Erythroblast (primary cell): Measurements from ENCODE around the gene TNFAIP8L3.

Source experiments
- DNase-seq, 2 experiments: peaks; one replicate each; lab custom pipeline; 2025; lab: John Stamatoyannopoulos, UW
- GATA1 ChIP-seq: IDR thresholded peaks from 2 replicates; pipeline ENCODE4 v1.6.1; 2011; ENCODE audit warnings: low read depth, mild to moderate bottlenecking, control low read depth, low read length, moderate library complexity
- POLR2A ChIP-seq: IDR thresholded peaks from 2 replicates; pipeline ENCODE4 v1.6.1; 2011; ENCODE audit warnings: mild to moderate bottlenecking, low read length

Gene TNFAIP8L3

GRCh38 chr15:51106481-51106880 lies 11.8 kb upstream of the TNFAIP8L3 start:
- TF ChIP-seq POLR2A (no peak), GATA1 (no peak)
- DNase-seq, result no peak

DNA sequence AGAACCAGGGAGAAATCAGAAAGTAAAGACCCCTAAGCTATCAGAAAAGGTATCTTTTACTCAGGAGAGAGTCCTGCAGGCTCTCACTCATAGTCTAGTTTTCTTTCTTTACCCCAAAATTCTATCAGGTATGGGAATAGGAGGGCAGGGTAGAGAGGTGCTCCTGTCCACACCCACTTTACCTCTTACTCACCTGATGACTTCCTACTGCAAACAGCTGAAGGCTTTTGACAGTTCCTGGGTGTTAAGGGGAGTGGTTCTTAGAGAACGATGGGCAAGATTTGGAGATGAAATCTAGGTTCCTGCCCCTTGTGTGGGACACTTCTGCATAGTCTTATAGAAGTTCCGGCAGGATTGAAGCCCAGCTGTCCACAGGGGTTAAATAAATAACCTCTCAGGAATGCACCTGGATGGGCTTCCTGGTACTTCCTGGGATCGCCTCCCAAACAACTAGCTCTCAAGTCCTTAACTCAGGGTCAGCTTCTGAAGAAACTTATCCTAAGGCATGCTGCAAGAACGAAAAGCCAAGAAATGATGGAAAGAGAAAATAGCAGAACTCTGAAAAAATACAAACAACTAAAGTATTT lies 10.8 kb upstream of the TNFAIP8L3 start:
- no peak for DNase-seq
- no peak for TF ChIP-seq POLR2A
- TF ChIP-seq GATA1, result no peak

DNA sequence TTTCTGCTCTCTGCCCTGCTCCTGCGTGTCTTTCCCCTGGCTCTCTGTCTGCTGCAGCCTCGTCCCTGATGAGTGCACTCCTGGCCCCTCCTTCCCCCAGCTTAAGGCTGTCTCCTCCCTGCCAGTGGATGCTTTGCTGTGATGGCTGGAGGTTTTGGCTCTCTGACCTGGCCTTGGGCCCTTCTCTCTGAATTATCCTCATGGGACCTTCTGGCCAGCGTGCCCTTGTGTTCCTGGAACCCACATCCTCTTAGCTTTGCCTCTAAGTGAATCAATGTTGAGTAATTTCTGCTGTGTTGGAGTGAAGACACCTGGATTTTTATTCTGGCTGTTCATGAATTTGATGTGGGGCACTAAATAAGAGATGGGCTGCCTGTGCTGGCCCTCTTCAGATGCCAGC lies 9.8 kb upstream of the TNFAIP8L3 start:
- no peak for DNase-seq
- TF ChIP-seq GATA1 (no peak), POLR2A (no peak)

DNA sequence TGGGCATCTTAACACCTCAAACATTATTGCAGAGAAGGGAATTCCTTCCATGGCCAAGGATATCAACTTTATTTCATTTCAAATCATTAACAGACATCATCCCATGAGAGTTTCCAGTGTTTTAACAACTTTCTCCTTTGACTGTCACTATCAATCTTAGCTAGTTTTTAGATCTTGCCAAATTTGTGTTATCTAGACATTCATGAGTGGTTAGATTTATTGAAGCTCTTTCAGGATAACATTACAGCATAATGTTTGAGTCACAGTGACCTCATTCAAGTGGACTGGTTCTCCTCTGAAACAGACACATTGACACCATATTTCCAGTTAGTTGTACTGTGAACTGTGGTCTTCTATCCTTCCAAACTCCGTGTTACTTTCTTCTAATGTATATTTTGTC lies 8.6 kb upstream of the TNFAIP8L3 start:
- no peak for DNase-seq

DNA sequence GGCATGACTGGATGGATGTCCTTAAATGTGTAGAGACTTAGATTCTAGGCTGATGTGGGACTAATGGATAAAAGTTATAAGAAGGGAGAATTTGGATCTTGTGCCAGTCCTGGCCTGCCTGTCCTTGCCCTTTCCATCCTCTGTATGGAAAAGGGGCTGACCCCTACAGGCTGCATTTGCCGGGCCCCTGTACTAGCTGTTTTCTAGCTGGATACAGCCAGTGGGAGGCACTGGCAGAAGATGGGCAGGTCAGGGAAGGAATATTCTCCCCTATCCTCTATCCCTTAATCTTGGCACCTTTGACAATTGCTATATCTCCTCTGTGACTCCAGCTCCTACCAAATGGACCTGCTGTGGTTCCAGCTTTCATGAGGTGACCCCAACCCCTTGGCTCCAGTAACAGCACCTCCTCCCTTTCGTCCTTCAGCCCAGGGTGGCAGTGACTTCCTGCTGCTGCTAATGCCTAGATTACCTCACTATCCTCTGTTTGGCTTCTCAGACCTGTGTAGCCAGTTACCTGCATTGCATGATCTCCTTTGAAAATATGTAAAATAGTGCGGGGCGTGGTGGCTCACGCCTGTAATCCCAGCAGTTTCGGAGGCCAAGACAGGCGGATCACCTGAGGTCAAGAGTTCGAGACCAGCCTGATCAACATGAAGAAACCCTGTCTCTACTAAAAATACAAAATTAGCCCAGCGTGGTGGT lies 6.2 kb upstream of the TNFAIP8L3 start:
- no peak for TF ChIP-seq GATA1
- TF ChIP-seq POLR2A, result no peak
- DNase-seq, result no peak

More for the DNA sequence above, 8.6 kb upstream of the TNFAIP8L3 start:
- no peak for TF ChIP-seq GATA1
- no peak for TF ChIP-seq POLR2A

DNA sequence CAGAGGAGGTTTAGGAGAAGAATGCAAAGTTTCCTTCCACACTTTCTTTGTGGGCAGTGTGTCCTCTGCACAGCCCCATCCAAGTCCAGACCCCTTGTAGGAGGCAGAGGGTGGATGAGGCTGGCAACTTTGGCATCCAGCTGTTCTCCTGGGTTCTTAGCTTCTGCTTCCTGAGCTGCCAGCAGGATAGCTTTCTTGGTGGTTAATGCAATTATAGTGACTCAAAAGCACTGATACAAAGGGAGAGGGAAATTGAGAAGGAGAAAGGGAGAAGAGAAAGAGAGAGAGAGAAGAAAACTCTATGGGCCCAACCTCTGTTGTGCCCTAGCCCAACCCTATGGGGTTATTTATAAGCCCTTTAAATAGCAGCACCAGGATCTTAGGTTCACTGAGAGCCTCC lies 4.5 kb upstream of the TNFAIP8L3 start:
- DNase-seq, result no peak
- no peak for TF ChIP-seq POLR2A
- TF ChIP-seq GATA1, result no peak

- TF ChIP-seq GATA1 (no peak), POLR2A (no peak)
- DNase-seq, result no peak
These were observed 3.6 kb upstream of the TNFAIP8L3 start for GRCh38 chr15:51098331-51098619.

DNA sequence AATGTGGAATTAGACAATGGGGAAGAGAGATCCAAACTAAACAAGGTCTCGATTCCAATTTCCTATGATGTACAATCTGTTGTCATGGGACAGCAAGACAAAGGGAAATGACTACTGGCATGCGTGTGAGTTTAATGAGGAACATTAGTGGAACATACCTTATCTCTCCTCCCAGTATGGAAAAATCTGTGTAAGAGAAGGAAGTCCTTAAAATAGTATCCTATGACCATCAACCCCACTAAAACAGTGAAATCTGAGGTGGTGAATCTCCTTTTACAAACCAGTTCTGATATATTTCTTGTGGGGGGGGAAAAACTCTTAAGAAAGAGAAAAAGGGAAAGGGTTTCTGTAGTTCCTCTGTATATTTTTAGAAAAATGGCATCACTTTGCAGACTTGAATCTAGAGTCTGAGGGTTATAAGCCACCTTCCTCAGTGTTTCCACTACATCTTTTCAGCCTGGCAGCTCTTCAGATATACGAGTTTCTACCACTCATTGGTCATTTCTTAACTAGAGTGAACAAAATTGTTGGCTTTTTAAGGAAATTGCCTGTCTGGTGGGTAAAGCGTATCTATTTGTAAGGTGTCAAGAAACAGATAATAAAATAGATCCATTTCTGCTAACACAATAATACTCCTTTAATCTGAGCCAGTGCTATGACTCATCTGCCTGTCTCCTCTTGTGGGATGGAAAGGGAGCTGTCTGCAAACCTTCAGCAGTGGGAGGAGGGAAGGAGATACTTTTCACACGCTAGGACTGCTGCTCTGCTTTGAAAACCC lies 3.0 kb upstream of the TNFAIP8L3 start:
- TF ChIP-seq POLR2A, result no peak
- no peak for TF ChIP-seq GATA1
- no peak for DNase-seq

DNA sequence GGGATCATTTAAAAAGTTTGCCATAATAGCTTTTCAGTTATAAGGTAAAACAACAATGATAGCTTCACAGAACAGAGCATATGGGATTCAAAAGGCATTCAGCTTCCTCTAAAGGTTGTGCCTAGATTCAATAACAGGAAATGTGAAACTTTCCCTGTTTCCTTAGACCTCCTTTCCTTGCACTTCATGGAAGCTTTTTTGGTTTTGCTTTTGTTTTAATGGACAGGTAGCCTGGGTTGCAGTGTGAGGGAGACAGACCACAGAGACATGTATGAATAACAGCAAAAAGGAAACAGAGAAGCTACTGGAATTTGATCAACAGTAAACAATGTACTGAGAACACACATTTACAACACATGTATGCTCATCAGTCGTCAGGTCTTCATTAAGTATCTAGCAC lies 2.3 kb upstream of the TNFAIP8L3 start:
- TF ChIP-seq POLR2A (no peak), GATA1 (no peak)
- DNase-seq, result no peak

DNA sequence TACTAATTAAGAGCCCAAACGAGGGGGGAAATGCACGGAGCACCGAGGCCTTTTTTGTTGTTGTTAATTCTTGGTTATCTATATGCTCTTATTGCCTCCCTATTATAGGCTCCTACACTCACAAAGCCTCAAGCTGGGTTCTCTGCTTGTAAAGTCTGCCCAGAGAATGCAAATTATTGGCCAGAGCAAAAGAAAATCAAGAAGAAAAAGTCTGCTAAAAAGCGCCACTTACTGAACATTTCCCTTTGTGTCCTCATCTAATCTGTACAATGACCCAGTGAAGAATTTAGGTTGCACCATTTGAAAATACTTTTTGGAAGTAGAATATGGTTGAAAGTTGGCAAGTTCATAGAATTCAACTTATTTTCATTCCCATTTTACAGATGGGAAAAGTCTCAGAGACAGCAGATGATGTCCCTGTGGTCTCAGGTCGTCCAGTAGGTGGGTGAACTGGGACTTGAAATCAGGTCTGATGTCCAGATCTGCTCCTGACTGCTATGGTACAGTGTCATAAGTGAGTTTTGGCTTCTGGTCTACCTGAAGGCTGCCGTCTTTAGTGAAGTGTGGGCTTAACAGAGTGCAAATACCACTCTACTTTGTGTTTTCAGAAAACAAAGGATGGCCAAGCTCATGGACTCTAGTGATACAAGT lies 1.1 kb upstream of the TNFAIP8L3 start:
- TF ChIP-seq POLR2A, result no peak
- no peak for TF ChIP-seq GATA1
- no peak for DNase-seq

GRCh38 chr15:51093839-51094605 lies 684 bp downstream of the TNFAIP8L3 start:
- DNase-seq, result peak in 1 of 2 experiments; percentile 26
- TF ChIP-seq GATA1 (no peak), POLR2A (no peak)

- no peak for TF ChIP-seq GATA1
- no peak for TF ChIP-seq POLR2A
- DNase-seq, result no peak
These were observed 1.2 kb downstream of the TNFAIP8L3 start for GRCh38 chr15:51093488-51093838.

- TF ChIP-seq POLR2A, result no peak
- TF ChIP-seq GATA1, result no peak
- DNase-seq, result no peak
These were observed 2.1 kb downstream of the TNFAIP8L3 start for GRCh38 chr15:51092480-51093040.
